ENCODE results near the gene SCARB1.

DNA sequence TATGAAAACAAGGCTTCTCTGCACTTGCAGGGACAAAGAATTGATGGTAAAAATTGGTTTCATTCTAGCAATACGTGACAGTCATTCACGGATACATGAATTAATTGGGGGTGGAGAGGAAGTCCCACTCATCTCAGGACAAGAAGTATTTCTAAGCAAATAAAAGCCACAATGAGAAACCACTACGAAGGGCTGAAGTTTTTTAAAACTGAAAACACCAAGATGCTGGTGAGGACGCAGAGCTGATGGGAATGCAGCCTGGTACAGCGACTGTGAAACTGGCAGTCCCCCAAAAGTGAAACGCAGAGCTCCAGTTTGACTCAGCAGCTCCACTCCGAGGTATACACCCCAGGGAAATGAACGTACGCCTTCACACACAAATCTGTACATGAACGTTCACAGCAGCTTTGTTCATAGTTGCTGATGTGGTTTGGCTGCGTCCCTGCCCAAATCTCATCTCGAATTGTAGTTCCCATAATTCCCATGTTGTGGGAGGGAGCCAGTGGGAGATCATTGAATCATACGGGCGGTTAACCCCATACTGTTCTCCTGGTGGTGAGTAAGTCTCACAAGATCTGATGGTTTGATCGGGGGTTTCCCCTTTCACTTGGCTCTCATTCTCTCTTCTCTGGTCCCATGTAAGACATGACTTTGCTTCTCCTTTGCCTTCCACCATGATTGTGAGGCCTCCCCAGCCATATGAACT lies 89.0 kb downstream of the SCARB1 start:
- no peak for TF ChIP-seq EP300 (IDR thresholded peaks at IDR 0.05)
- no peak for TF ChIP-seq CTCF (IDR thresholded peaks at IDR 0.05)
- no peak for TF ChIP-seq POLR2A (IDR thresholded peaks at IDR 0.05)
